ENCODE results near the gene TP73.

The TP73 gene

DNA sequence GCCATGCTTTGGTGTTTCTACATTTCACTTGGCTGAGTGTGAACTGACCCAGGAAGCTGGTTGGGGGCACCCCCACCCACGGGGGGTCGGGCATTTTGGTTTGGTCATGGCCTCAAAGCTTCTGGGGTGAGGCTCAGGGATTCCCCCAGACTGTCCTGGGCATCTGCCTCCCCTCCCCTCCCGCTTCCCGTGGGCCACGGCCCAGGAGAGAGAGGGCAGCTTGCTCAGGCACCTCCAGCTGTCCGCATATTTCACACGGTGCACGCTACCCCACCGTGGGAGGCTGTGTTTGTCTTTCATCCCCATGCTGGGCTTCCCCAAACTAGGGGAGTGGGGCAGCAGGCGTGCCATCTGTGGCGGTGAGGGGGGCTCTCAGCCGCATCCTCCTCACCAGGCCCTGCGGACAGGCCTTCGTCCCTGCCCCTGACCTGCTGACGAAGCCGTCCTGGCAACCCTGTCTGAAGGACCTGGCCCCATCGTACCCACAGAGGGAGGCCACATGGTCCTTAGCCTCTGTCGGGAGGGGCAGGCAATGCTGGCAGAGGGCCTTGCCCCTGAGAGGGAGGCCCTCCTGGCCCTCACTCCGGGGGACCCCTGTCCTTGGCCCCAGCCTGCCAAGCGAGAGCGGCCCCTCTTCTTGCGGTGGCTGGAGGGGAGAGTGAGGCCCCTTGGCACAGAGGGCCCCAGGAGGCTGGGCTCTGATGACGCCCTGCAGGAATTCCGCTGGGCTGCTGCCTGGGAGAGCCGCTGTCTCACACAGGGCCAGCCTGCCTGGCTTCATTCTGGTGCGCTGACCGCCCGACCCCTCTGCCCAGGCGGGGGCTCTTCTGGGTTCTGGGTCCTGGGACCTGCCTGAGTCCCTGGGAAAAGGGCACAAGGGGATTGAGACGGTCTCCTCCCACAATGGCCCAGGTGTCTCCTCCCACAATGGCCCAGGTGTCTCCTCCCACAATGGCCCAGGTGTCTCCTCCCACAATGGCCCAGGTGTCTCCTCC is 22.1 kb downstream of the TP73 start:
- no peak for DNase-seq

DNA sequence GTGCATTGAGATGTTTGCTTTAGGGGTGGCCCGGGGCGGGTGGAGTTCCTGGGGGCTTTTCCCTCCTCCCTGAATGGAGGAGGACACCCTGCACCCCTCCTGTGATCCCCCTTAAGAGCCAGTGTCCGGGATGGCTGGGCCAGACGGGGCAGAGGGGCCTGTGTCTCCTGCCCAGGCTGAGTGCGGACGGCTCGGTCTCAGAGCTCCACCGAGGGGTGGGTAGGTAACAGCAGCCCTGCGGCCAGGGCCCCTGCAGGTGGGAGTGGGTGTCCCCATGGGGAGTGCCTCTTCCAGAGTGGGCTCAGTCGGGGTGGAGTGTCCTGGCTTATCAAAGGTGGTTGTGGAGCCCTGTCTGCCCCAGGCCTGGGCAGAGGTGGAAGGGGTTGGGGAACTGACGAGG is 23.1 kb downstream of the TP73 start:
- no peak for DNase-seq

DNA sequence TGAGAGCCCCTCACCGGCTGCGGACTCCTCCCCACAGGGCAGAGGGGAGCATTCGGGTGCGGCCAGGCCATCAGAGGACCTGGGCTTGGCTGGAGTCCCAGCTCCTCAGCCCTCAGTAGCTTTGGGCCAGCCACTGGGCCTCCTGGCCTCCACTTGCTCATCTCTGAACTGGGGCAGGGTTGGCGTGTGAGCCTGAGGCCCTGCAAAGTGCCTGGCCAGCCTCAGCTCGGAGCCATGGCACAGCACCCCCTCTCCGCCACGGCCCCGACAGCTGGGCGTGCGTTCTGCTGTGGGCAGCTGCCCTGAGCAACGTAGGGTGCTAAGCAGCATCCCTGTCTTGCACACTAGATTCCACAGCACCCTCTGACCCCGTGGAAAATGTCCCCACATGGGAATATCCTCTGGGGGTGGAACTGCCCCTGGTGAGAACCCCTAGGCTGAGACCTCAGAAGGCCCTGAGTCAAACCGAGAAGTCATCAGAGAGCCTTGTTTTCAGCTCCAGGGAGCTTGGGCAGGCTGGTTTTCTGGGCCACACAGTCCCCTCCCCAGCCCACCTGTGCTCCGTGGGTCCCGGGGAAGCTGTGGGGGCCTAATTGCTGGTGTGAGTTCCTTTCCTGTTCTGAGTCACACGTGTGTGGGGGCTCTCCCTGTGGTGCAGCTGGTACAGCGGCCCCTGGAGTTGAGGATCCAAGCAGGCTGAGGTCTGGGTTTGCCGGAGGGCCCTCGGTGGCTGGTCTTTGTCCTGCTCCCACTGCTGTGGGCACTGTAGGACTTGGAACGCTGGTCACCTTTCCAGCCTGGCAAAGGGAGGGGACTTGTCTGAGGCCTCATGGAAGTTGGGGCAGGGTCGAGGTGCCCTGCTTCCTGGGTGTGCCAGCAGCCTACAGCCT is 24.5 kb downstream of the TP73 start:
- no peak for DNase-seq

DNA sequence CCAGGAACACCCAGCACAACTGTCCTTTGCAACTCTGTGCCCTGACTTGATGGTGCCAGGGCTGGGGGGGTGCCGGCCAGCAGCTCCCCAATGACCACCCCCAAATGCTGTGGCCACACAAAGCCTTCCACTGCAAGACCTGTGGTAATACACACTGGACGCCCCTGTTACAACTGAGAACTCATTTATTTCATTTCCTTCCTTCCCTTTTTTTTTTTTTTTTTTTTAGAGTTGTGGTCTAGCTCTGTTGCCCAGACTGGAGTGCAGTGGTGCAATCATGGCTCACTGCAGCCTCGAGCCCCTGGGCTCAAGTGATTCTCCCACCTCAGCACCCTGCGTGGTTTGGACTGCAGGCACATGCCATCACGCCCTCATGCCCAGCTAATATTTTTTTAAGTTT is 25.2 kb downstream of the TP73 start:
- no peak for DNase-seq

DNA sequence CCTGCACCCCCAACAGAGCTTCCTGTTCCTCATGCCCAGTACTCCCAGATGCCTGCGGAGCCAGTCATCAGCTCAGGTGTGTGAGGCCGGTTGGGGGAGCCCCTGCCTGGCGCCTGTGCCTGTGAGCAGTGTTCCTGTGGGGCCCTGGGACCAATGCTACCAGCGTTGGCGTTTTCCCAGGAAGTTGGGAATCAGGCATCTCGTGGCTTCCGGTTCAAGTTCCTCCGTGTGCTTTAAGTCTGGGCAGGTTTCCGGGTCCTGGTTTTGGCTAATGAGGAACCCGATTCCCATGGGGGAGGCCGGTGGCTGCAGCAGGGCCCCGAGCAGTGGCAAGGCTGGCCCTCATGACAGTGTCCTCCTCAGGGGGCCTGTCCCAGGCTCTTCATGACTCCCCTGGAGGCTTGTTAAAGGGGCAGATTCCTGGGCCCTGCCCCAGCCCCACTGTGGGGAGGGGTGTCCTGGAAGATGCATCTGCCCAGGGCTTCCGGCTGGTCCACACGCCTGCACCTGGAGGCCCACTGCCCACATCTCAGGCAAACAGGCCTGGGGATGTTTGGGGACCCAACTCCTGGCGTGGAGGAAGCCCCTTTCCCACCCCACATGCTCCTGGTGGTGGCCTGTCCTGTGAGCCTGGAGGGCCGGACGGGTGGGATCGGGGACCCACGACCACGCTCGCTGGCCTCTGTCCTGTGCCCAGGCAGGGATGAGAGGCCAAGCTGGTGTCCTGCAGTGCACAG is 26.2 kb downstream of the TP73 start:
- DNase-seq, result no peak

DNA sequence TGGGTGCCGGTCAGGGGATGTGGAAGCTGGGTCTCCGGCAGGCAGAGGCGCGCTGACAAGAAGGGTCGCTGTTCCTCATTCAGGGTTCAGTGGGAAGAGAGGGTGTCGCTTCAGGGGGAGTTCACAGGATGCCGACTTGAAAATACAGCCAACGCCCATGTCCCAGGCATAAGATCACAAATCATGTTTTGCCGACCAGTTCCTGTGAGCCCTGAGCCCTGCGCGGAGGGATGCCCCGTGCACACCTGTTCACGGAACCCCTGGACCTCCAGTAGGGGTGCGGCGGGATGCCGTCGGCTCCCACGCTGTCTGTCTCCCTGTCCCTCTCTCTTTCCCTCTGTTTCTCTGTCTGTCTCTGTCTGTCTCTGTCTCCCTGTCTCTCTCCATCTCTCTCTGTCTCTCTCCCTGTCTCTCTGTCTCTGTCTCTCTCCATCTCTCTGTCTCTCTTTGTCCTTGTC is 26.8 kb downstream of the TP73 start:
- no peak for DNase-seq

DNA sequence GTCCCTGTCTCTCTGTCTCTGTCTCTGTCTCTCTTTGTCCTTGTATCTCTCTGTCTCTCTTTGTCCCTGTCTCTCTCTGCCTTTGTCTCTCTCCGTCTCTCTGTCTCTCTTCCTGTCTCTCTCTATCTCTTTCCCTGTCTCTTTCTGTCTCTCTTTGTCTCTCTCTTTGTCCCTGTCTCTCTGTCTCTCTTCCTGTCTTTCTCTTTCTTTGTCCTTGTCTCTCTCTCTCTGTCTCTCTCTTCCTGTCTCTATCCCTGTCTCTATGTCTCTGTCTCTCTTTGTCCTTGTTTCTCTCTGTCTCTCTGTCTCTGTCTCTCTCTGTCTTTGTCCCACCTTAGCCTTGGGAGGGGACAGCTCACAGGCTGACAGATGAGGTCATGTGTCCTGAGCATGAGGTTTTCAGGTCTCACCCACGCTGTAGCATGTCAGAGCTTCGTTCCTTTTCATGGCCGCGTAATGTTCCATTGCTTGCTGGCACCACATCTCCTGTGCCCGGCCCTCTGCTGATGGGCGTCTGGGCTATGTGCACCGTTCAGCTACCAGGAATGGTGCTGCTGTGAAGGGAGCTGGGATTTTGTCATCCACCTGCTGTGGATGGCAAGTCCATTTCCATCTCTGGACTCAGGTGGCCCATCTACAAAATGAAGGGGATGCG is 27.6 kb downstream of the TP73 start:
- no peak for DNase-seq

DNA sequence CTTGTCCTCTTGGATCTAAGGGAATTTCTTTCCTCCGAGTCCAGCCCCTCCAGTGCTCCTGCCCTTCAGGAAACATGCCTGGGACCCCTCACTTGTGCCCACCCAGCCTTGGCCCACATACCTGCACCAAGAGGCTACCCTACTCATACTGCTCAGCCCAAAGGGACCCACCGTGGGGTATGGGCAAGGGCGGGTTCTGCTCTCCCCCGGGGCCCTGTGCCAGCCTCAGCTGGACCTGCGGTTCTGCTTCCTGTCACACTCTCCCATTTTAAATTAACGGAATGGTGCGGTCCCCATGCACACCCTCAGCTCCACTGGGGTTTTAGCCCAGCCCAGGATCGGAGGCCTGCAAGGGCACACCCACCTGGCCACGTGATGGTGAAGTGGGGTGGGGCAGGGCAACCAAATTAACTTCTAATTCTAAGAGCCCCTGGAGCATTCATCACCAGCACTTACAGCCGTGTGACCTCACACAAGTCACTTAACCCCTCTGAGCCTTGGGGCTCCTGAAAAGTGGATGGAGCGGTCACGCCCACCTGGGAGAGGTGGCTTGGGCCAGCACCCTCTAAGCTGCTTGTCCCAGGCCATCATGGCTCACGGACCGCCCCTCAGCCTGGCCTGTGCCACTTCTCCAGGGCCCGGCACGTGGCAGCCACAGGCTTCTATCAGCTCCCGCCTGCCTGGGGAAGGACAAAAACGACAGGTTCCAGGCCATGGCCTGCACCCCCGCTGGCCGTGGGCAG is 28.3 kb downstream of the TP73 start:
- DNase-seq, result no peak

DNA sequence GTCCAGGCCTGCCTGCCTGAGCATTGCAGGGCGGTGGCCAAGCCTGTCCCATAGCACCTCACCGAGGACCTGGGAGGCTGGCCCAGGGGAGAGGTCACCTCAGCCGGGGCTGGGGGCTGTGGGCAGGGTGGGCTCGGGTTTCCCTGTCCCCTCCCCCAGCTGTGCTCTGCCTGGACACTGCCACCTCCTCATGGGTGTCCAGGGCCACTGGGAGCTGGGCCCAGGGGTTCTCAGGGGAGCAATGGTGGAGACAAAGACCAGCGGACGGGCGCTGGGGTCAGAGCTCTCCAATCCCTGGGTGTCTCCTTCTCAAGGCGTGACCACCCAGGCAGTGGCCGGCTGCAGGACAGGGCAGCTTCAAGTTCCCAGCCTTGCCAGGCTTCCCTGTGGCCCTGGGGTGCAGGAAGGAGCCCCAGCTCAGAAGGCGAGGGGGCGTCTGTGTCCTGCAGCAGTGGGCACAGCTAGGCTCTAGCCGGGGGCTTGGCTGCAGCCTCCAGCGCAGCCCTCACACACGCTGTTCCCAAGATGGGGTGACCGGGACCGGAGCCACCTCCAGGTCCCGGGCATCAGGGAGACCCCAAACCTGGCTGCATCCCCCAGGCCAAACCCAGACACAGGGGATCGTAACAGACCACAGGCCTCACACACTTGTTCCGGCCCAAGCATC is 29.0 kb downstream of the TP73 start:
- no peak for DNase-seq

DNA sequence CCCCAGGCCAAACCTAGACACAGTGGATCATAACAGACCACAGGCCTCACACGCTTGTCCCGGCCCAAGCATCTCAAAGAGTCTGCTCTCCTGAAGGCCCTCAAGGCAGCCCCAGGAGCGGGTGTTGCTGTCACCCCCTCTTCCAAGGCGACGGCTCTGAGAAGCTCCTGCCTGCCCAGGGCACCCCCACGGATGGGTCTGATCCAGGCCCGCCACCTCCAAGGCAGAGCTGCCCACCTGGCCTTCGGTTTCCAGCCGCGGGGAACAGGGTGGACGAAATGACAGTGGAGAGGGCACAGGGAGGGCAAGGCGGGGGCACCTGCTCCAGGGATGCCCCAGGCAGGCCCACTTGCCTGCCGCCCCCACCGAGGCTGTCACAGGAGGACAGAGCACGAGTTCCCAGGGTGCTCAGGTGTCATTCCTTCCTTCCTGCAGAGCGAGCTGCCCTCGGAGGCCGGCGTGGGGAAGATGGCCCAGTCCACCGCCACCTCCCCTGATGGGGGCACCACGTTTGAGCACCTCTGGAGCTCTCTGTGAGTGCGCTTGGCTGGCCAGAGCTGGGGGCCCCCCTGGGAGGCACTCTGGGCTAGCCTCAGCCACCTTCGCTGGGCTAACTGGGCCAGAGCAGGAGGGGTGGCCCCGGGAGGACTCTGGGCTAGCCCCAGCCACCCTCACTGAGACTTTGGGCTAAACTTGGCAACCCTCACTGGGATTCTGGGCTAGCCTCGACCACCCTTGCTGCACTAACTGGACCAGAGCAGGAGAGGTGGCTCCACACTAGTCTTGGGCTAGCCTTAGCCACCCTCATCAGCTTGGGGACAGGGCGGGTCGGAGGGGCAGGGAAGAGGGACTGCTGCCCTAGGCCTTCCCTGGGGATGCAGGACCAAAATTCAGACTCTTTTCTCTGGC is 29.8 kb downstream of the TP73 start:
- no peak for DNase-seq

DNA sequence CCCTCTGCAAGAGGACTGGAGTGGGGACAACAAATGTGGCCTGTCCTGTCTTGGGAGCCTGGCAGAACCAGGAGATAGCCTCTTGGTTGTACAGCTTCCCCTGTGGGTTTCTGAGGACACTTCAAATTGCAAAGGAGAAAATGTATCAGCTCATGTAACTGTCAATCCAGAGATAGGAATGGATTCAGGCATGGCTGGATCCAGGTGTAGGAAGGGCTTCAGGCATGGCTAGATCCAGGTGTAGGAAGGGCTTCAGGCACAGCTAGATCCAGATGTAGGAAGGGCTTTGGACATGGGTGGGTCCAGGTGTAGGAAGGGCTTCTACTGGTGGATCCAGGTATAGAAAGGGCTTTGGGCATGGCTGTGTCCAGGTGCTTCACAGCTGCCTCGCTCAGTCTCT is 30.9 kb downstream of the TP73 start:
- no peak for DNase-seq

DNA sequence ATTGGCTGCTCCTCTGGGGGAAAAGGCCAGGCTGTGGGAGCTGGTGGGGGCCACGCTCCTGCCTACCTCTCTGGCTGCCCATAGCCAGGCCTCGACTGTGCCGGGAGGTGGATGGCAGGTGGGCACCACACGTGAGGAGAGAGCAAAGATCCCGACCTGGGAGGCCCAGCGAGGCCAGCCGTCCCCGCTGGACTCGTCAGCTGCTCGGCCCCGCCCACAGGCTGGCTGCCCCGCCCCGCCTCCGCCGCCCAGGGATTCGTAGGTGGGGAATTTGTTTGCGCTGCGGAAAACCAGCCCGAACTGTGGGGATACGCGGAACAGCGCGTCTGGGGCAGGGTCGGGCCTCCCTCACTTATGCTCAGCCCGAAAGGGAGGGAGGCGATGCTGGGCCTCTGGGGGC is 31.7 kb downstream of the TP73 start:
- DNase-seq, result no peak

DNA sequence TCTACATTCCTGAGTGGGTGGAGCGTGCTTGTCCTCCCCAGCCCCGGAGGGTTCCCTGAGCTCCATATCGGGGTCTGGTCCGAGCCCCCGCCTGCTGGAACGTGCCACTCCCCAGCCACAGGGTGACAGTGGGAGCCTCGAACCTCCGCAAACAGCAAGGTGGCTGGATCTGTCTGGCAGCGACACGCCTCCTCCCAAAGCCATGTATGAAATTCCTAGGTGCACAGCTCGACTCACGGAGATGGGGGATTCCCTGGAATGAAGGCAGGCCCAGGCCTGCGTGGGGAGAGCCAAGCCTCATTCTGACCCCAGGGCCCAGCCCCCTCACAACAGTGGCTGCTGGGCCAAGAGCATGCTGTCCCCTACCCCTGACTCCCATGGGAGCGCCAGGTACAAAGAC is 32.9 kb downstream of the TP73 start:
- no peak for DNase-seq

DNA sequence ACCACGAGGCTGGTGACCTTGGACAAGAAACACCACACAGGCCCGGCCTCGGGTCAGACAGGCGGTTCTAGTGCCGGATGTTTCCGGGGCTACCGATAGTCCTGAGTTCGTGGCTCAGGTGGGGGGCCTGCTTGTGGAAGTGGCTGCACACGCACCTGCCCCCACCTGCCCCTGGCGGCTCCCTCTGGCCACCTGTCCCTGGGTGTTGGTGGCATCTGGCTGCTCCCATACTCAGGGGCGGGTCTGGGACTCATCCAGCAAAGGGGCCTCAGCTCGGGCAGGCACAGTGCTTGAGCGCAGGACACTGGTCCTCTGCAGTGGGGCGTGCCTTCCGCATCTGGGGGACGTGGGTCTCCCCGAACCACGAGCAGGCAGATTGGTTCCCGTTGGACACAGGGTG is 33.6 kb downstream of the TP73 start:
- no peak for DNase-seq

DNA sequence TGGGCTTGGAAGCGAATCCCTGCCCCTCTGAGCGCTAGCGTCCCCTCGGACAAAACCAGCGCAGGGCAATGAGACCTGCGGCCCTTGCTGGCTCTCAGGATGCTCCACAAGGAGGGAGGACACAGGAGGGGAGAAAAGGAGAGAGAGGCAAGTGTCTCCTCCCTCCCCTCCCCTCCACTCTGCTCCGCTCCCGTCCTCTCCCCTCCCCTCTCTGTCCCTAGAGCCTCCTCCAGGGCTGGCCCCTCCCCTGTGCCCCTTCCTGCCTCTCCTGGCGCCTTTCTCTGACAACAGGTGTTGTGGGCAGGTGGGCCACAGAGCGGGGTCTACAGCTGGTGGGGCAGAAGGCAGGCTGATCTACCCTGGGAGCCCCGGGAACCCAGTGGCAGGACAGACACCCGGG is 35.2 kb downstream of the TP73 start:
- DNase-seq, result no peak

DNA sequence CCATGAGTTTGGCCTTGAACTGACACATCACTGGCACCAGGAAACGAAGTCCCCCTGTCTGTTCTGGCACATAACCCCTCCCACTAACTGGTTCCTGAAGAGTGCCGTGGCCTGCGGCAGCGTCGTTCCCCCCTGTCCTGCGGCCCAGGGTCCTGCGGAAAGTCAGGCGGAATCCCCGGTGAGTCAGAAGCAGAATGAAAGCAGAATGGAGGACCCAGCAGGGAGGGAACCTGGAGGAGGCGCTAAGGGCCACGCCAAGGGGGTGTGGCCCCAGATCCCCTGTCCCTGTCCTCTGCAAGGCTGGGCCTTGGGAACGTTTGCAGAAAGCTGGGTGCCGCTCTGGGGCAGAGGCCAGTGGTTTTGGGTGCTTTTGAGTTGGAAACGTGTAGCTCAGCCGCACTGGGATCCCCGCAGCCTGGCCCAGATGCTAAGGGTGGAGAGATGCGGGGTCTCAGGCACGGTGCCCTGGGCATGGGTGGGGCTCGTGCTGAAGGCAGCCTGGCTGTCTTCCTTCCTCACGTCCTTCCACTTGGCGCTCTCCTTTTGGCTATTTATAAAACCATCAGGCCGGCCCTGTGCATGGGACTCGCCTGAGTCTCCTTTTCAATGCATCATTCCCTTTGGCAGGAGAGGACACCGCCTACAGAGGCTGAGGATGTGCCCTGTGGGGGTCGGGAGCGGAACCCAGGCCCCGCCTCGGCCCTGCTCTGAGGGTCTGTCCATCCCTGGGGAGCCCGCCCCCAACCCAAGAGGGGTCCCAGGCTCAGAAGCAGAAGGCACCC is 36.2 kb downstream of the TP73 start:
- no peak for DNase-seq

DNA sequence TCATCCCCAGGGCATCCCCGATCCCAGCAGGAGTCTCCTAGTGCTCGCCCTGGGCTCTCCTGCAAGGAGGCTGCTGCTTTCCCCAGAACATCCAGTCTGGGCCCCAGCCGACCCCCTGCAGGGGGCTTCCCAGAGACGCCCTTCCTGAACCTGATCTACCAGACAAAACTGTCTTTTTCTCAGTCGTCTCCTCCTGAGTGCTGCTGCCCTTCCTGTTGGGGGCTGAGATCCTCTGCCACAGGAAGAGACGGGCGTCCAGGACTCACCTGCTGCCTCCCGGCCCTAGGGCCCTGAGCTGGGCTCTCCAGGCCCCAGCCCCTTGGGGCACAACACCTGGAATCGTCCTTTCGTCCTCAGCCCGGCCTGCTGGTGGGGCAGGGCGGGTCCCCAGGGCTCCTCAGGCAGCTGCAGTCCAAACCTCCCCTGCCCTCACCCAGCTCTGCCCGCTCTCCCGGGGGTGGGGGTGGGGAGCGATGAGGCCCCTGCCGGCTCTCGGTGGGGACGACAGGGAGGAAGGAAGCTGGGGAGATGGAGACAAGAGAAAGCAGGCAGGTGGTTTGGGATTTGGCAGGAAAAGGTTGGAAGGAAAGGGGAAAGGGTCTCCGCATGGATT is 36.9 kb downstream of the TP73 start:
- no peak for DNase-seq

DNA sequence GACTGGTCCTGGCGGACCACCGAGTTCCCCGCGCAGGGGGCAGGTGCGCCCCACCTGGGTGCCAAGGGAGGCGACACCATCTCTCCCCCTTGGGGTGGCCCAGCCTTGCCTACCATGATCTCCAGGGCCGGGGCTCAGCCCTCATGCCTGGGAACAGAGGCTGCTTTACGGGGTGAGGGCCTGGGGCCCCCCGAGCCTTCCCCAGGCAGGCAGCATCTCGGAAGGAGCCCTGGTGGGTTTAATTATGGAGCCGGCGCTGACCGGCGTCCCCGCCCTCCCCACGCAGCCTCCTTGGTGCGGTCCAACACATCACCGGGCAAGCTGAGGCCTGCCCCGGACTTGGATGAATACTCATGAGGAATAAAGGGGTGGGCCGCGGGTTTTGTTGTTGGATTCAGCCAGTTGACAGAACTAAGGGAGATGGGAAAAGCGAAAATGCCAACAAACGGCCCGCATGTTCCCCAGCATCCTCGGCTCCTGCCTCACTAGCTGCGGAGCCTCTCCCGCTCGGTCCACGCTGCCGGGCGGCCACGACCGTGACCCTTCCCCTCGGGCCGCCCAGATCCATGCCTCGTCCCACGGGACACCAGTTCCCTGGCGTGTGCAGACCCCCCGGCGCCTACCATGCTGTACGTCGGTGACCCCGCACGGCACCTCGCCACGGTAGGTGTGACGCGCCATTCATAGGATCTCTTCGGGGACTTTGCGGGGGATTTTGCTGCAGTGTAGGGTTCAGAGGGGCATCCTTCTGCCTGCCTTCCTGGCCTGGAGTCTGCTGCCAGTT is 38.2 kb downstream of the TP73 start:
- DNase-seq, result no peak

All from CD4-positive, alpha-beta T cell treated with Interleukin-17A for 1 hour (primary cell).